Measurements from ENCODE around the gene CTU2. TPM values are rescaled to one million over a fixed set of nuclear protein-coding genes. Genes with fewer than 3 reads are reported as not detected.

The CTU2 gene
- polyA plus RNA-seq, 1 donor from 2014 or later: 26.3 TPM

GRCh38 chr16:88700322-88700635 is 6.0 kb upstream of the CTU2 start:
- no peak overlapping the region for H3K4me3 ChIP-seq (ENCODE audit: low read length)
- TF ChIP-seq POLR2AphosphoS5 (IDR thresholded peaks at IDR 0.05) (no peak), TAF1 (IDR thresholded peaks at IDR 0.05; ENCODE audit: low read depth) (no peak), EZH2 (IDR thresholded peaks at IDR 0.05; ENCODE audit: borderline replicate concordance, insufficient read depth, low read length, poor library complexity, severe bottlenecking) (no peak), MXI1 (conservative IDR thresholded peaks at IDR 0.05; ENCODE audit: poor library complexity, severe bottlenecking) (no peak), RAD21 (conservative IDR thresholded peaks at IDR 0.05) (no peak)
- TF ChIP-seq, protein P1, sequence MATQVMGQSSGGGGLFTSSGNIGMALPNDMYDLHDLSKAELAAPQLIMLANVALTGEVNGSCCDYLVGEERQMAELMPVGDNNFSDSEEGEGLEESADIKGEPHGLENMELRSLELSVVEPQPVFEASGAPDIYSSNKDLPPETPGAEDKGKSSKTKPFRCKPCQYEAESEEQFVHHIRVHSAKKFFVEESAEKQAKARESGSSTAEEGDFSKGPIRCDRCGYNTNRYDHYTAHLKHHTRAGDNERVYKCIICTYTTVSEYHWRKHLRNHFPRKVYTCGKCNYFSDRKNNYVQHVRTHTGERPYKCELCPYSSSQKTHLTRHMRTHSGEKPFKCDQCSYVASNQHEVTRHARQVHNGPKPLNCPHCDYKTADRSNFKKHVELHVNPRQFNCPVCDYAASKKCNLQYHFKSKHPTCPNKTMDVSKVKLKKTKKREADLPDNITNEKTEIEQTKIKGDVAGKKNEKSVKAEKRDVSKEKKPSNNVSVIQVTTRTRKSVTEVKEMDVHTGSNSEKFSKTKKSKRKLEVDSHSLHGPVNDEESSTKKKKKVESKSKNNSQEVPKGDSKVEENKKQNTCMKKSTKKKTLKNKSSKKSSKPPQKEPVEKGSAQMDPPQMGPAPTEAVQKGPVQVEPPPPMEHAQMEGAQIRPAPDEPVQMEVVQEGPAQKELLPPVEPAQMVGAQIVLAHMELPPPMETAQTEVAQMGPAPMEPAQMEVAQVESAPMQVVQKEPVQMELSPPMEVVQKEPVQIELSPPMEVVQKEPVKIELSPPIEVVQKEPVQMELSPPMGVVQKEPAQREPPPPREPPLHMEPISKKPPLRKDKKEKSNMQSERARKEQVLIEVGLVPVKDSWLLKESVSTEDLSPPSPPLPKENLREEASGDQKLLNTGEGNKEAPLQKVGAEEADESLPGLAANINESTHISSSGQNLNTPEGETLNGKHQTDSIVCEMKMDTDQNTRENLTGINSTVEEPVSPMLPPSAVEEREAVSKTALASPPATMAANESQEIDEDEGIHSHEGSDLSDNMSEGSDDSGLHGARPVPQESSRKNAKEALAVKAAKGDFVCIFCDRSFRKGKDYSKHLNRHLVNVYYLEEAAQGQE (IDR thresholded peaks at IDR 0.05; ENCODE audit: borderline replicate concordance): no peak
- TF ChIP-seq, protein P2, sequence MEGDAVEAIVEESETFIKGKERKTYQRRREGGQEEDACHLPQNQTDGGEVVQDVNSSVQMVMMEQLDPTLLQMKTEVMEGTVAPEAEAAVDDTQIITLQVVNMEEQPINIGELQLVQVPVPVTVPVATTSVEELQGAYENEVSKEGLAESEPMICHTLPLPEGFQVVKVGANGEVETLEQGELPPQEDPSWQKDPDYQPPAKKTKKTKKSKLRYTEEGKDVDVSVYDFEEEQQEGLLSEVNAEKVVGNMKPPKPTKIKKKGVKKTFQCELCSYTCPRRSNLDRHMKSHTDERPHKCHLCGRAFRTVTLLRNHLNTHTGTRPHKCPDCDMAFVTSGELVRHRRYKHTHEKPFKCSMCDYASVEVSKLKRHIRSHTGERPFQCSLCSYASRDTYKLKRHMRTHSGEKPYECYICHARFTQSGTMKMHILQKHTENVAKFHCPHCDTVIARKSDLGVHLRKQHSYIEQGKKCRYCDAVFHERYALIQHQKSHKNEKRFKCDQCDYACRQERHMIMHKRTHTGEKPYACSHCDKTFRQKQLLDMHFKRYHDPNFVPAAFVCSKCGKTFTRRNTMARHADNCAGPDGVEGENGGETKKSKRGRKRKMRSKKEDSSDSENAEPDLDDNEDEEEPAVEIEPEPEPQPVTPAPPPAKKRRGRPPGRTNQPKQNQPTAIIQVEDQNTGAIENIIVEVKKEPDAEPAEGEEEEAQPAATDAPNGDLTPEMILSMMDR (IDR thresholded peaks at IDR 0.05; ENCODE audit: poor library complexity, severe bottlenecking): no peak
- H3K27ac ChIP-seq (ENCODE audit: low read length): no peak overlapping the region
- H3K4me2 ChIP-seq (ENCODE audit: low read length): no peak overlapping the region
- no peaks in the 10 kb centered on the region for H3K36me3 ChIP-seq (ENCODE audit: insufficient read depth, low read length)
- H3K79me2 ChIP-seq (replicated peaks; ENCODE audit: insufficient read depth, low read length): peaks cover 5% of the 10 kb centered on the region
- no peaks in the 10 kb centered on the region for H3K27me3 ChIP-seq (ENCODE audit: insufficient read depth, low read depth, low read length)
- H3K9me3 ChIP-seq (ENCODE audit: low read length): no peaks in the 10 kb centered on the region
- no peaks in the 10 kb centered on the region for H3K9me2 ChIP-seq (ENCODE audit: insufficient read depth, low read length)
- H3K9ac ChIP-seq (ENCODE audit: low read length): no peak overlapping the region
- H2AFZ ChIP-seq (ENCODE audit: low read depth, low read length): no peak overlapping the region
- no peaks in the 10 kb centered on the region for H4K20me1 ChIP-seq (ENCODE audit: insufficient read depth)
- H3F3A ChIP-seq (ENCODE audit: insufficient read depth, low read length, poor library complexity, severe bottlenecking): no peaks in the 10 kb centered on the region

- H3K9ac ChIP-seq (ENCODE audit: low read length): no peak overlapping the region
- TF ChIP-seq SMC3 (conservative IDR thresholded peaks at IDR 0.05; ENCODE audit: poor library complexity) (no peak), TAF1 (IDR thresholded peaks at IDR 0.05; ENCODE audit: low read depth) (no peak), POLR2AphosphoS5 (IDR thresholded peaks at IDR 0.05) (no peak), EZH2 (IDR thresholded peaks at IDR 0.05; ENCODE audit: borderline replicate concordance, insufficient read depth, low read length, poor library complexity, severe bottlenecking) (no peak), EP300 (conservative IDR thresholded peaks at IDR 0.05; ENCODE audit: poor library complexity, severe bottlenecking) (no peak), MXI1 (conservative IDR thresholded peaks at IDR 0.05; ENCODE audit: poor library complexity, severe bottlenecking) (no peak), RAD21 (conservative IDR thresholded peaks at IDR 0.05) (no peak)
- TF ChIP-seq, protein P2 (IDR thresholded peaks at IDR 0.05; ENCODE audit: poor library complexity, severe bottlenecking): no peak
- H3K36me3 ChIP-seq (ENCODE audit: insufficient read depth, low read length): no peaks in the 10 kb centered on the region
Observed at GRCh38 chr16:88700636-88701482, 5.4 kb upstream of the CTU2 start.

More at GRCh38 chr16:88700636-88701482, 5.4 kb upstream of the CTU2 start:
- H3K9me2 ChIP-seq (ENCODE audit: insufficient read depth, low read length): no peaks in the 10 kb centered on the region
- H3K9me3 ChIP-seq (ENCODE audit: low read length): no peaks in the 10 kb centered on the region
- no peaks in the 10 kb centered on the region for H3F3A ChIP-seq (ENCODE audit: insufficient read depth, low read length, poor library complexity, severe bottlenecking)
- H3K27ac ChIP-seq (ENCODE audit: low read length): no peak overlapping the region
- H2AFZ ChIP-seq (ENCODE audit: low read depth, low read length): no peak overlapping the region
- no peaks in the 10 kb centered on the region for H3K27me3 ChIP-seq (ENCODE audit: insufficient read depth, low read depth, low read length)
- H3K4me3 ChIP-seq (ENCODE audit: low read length): no peak overlapping the region
- peaks cover 9% of the 10 kb centered on the region for H3K79me2 ChIP-seq (replicated peaks; ENCODE audit: insufficient read depth, low read length)
- H3K4me2 ChIP-seq (ENCODE audit: low read length): no peak overlapping the region
- H4K20me1 ChIP-seq (ENCODE audit: insufficient read depth): no peaks in the 10 kb centered on the region

Data from neural cell (in vitro differentiated cells).